SIG-M5 (cell line): Measurements from ENCODE around the gene CAMSAP3.

Source experiments
- DNase-seq: peaks from one replicate; lab custom pipeline; 2025; lab: John Stamatoyannopoulos, UW

The CAMSAP3 gene

DNA sequence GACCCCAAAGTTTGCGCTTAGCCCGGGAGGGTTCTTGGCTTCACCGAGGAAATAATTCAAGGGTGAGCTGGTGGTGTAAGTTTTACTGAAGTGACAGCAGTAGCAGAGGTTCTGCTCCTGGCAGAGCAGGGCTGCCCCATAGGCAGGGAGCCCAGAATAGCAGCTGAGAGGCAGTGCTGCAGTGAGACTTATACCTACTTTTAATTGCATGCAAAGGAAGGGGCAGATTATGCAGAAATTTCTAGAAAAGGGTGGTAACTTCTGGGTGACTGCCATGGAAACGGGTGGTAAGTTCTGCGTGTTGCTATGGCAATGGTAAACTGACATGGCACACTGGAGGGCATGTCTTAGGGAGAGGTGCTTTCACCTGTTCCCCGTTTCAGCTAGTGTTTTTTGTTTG is 17.5 kb upstream of the CAMSAP3 start:
- no peak for DNase-seq

DNA sequence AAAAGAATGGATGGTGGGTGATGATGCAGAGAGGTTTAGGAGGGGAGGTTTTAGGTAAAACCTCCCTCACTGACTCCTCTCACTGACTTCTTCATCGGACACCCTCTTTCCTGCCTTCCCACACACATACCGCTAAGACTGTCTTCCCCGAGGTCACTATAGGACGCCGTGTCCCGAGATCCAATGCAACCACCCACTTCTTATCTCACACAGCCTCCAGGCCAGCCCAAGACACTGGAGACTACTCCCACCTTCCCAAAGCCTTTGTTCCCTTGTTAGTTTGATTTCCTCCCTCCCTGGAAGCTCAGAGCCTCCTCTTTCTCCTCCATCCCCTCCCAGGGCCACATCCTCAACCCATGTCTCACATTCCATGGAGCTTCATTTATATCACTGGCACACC is 16.5 kb upstream of the CAMSAP3 start:
- no peak for DNase-seq

- DNase-seq = no peak
Measured at GRCh38 chr19:7582446-7582845, 13.2 kb upstream of the CAMSAP3 start.

- no peak for DNase-seq
Measured at GRCh38 chr19:7589822-7590221, 5.8 kb upstream of the CAMSAP3 start.

- DNase-seq = no peak
Measured at GRCh38 chr19:7590256-7590655, 5.4 kb upstream of the CAMSAP3 start.

GRCh38 chr19:7596211-7596937 is 711 bp downstream of the CAMSAP3 start:
- DNase-seq = no peak

DNA sequence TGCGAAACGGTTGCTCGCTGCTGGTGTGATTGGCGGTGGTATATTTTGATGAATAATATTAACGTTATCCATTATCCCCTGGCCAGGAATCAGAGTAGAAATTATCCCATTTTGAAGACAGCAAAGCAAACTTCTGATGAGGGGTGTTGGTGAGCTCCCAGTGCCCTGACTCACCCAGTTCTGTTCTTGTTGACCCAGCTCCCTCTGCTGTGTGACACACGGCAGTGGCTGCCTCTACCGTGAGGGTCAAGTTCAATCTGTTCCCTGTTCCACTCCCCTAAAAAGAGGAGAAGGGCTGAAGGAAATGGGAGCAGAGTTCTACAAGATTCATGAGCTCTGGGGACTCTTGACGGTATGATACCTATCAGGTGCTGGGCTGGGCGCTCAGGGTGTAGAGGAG is 2.0 kb downstream of the CAMSAP3 start:
- no peak for DNase-seq

- DNase-seq = no peak
Measured at GRCh38 chr19:7598180-7598579, 2.5 kb downstream of the CAMSAP3 start.

DNA sequence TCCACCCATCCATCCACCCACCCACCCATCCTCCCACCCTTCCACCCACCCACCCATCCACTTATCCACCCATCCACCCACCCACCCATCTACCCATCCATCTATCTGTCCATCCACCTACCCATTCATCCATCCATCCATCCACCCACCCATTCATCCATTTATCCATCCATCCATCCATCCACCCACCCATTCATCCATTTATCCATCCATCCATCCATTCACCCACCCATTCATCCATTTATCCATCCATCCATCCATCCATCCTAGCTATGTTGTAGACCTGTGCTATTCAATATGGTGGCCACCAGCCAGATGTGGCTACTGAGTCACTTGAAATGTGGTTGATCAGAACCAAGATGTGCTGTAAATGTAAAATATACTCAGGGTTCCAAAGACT is 5.1 kb downstream of the CAMSAP3 start:
- DNase-seq = no peak

GRCh38 chr19:7602240-7602934 is 6.7 kb downstream of the CAMSAP3 start:
- no peak for DNase-seq

- DNase-seq = no peak
Measured at GRCh38 chr19:7602935-7603497, 7.4 kb downstream of the CAMSAP3 start.

- no peak for DNase-seq
Measured at GRCh38 chr19:7603919-7604318, 8.3 kb downstream of the CAMSAP3 start.

GRCh38 chr19:7605490-7606222 is 10.0 kb downstream of the CAMSAP3 start:
- no peak for DNase-seq

DNA sequence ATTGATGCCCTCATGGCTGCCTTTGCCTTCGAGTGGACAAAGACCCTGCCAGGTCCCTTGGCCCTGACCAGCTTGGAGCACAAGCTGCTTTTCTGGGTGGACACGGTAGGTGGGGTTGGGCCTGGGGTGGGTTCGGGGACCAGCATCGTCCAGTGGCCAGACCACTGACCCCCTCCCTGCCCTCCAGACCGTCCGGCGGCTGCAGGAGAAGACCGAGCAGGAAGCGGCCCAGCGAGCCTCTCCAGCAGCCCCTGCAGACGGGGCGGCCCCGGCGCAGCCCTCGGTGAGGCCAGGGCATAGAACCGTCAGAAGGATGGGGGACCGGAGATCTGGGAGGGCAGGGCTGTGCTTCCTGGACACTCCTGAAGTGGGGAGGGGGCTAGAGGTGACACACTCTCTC is 10.6 kb downstream of the CAMSAP3 start:
- DNase-seq = no peak

DNA sequence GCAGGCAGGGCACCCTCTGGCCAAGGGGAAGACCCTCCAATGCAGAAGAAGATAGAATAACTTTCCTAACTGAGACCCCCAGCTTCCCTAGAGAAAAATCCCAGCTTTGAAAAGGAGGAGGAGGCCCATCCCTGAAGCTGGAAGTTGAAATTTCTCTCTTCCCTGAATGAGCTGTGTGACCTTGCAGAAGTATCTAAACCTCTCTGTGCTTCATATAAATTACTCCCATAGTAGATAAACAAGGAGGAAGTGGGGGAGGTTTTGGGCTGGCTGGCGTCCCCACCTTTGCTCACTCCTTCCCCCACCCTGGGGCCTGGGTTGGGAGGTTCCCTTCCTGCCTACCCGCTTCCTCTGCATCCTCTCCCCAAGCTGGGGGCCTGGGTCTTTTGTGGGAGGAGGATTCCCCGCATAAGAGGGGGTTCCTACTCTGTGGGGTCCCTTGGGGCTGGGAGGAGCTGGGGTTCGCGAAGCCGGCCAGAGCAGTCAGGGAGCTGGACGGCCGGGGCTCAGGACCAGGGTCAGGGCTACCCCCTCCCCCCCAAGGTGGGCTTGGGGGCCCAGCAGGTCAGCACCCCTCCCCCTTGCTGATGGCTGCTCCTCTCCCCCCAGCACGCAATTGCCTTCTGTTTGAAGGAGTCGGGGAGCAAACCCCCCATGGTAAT is 11.7 kb downstream of the CAMSAP3 start:
- DNase-seq = no peak

GRCh38 chr19:7607874-7608560 is 12.4 kb downstream of the CAMSAP3 start:
- no peak for DNase-seq

DNA sequence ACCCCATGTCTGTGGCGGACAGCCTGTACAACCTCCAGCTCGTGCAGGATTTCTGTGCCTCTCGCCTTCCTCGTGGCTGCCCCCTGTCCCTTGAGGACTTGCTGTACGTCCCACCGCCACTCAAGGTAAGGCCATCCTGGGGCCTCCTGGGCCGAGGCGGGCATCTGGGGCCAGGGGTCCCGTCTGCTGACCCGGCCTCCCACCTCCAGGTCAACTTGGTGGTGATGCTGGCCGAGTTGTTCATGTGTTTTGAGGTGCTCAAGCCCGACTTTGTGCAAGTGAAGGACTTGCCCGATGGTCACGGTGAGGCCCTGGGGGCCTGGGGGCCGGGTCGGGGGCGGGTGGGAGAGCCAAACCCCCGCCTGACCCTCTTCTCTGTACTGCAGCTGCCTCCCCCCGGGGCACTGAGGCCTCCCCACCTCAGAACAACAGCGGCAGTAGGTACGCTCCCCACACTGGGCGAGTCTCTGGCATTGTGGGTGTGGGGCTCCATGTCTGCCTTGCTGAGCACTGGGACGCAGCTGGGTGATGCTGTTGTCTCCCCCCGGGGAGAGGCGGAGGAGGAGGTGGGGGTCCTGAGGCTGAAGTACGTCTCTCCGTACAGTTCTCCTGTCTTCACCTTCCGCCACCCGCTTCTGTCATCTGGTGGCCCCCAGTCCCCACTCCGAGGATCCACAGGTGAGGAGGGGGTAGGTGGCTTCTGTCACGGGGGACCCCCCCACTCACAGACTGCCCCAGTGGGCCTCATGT is 15.0 kb downstream of the CAMSAP3 start:
- DNase-seq = no peak

GRCh38 chr19:7611541-7612279 is 16.0 kb downstream of the CAMSAP3 start:
- DNase-seq = no peak

- no peak for DNase-seq
Measured at GRCh38 chr19:7612282-7613274, 16.9 kb downstream of the CAMSAP3 start.
